Right lung (tissue), 5 donors: Measurements from ENCODE around the gene ADAMTSL3. TPM values are rescaled to one million over a fixed set of nuclear protein-coding genes. Genes with fewer than 3 reads are reported as not detected.
"Not testable (repeated sequence)": the region's sequence is repeated elsewhere in the genome, so short reads cannot be mapped to it uniquely, and the experiment has no call there.

Source experiments
- DNase-seq, 2 donors: peaks; one replicate each; pipeline ENCODE4 v3.0.0-alpha.2; 2013
- polyA plus RNA-seq, 5 donors: library from polyadenylated mRNA; unstranded; fragments of 120-200 nt; gene quantifications; one replicate each; pipeline versions ENCODE4 v1.2.1 to v1.2.3, GENCODE V29; 2013; ENCODE audit warnings: inconsistent platforms in 1 of 5, low replicate concordance in 1 of 5; ENCODE audit not compliant: insufficient read length in 5 of 5, insufficient read depth in 1 of 5

ADAMTSL3 gene
- polyA plus RNA-seq, 5 donors: 15.3 to 30.4 (median 20.0) TPM

DNA sequence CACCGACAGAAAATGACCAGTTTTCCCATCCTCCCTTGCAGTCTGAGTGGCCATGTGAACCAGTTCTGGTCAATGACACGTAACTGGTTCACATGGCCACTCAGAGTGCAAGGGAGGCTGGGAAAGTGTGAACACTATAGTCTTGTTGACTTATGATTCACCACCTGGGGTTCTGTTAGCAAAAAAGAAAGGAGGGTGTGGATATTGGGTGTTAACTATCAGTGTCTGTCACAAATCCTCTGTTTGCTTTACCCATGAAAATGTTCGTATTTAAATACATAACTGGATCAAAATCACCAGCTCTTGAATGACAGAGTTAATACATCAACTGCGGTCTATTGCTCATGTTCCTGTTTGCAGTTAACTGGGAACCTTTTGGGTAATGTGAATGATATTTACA, 92.3 kb downstream of the ADAMTSL3 start:
- DNase-seq: no peak

DNA sequence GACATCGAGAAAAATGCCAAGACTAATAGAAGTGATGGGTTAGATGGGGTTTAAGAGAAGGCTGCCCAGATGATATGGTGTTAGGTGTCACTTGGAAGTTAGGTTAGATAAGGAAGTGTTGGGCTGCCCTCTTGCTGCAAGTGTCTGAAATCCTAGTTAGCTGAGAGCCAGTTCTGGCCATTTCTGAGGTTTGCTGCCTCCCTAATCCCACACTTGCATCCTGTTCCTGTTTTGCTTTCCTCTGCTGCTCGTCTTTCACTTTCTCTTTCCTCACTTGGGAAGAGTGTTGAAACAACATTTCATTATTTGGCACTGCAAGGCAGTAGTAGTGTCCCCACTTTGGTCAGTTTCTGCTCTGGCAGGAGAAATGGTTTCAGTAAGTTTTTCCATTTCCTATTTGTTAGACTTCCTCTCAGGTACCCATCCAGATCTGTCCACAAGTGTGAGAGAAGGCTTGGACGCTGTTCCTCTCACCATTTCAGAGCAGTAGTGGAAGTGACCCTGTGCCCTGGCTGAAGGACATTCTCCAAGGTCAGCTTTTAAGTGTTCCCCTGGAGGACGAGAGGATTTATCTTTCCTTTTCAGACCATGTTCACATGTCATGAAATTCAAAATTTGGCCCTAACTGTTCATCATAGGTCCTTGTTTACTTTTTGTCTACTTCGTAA, 93.3 kb downstream of the ADAMTSL3 start:
- peak; percentile 47 to 72 for DNase-seq

DNA sequence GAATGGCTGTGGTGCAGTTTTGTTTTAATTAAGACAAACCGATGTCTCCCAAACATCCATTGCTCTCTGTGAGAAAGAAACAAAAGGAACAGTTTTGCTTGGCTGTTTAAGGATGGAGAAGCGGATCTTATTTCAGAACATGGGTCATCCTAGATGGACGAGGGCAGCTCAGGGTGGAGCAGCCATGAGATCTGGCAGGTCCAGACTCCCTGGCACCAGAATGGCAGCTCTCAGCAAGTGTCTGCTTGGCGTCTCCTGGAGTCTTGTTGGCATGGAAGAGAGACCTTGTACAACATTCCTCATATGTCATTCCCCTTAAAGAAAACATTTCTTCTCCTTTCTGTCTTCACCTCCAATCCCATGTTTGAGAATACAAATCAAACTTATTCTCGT, 93.8 kb downstream of the ADAMTSL3 start:
- DNase-seq: no peak

DNA sequence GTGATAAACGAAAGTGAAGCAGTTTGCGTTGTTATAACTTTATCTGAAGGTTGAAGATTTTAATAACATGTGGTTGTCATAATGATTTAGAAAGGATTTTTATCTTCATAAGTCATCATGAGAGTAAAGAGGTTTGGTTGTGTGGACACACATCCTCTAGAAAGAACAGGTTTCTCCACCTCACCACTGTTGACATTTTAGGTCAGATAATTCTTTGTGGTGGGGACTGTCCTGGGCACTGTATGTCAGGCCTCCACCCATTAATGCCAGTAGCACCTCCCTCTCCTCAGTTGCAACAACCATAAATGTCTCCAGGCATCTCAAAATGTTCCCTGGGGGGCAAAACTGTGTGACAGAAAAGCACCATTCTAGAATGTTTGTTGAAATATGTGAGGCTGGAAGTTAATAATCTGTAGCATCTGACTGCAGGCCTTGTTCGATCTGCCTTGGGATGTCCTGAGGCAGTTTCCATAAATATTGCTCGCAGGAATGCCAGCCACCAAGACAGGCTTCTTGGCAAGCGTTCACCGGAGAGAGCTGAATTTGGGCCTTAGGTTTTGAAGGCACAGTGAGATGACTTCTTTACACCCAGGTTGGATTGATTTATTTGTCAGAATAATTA, 100.1 kb downstream of the ADAMTSL3 start:
- DNase-seq: no peak

DNA sequence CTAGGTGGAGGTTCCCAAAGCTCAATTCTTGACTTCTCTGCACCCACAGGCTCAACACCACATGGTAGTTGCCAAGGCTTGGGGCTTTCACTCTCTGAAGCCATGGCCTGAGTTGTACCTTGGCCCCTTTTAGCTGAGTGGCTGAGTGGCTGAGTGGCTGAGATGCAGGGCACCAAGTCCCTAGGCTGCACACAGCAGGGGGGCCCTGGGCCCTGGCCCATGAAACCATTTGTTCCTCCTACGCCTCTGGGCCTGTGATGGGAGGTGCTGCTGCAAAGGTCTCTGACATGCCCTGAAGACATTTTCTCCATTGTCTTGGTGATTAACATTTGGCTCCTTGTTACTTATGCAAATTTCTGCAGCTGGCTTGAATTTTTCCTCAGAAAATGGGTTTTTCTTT, 103.4 kb downstream of the ADAMTSL3 start:
- not testable (repeated sequence) for DNase-seq

DNA sequence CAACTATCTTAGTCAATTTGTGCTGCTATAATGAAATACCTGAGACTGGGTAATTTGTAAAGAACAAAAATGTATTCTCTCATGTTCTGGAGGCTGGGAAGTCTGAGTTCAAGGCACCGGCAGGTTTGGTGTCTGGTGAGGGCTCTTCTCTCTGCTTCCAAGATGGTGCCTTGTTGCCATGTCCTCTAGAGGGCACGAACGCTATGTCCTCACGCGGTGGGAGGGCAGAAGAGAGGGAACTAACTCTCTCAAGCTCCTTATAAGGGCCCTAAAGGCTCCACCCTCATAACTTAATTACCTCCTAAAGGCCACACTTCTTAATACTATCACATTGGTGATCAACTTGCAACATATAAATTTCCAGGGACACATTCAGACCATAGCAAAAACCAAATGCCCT, 108.4 kb downstream of the ADAMTSL3 start:
- no peak for DNase-seq

DNA sequence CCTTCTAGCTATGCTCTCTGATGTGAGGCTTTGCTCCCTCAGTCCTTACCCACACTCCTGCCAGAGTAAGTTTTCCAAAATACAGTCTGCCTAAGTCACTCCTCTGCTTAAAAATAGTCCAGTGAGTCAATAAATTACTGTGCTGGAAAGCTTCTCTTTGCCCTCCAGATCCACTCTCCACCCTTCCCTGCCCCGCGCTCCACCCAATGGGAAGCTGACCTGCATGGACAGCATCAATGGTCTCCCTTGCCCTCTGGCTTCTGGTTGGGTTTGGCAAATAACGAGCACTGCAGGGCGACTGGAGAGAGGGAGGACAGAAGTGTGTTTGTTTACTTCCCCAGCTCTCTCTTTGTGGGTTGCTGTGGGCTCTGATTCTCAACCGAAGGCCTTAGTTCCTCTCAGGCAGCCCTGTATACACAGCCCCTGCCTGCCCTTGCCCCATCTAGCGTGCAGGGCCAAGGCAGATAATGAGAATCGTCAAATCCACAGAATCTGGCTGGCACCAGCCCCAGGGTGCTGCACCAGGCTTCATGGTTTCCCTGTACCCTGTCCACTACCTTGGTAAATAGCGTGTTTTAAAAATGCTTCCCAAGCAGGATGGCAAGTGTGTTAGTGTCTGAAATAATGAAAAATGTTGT, 110.4 kb downstream of the ADAMTSL3 start:
- no peak for DNase-seq

DNA sequence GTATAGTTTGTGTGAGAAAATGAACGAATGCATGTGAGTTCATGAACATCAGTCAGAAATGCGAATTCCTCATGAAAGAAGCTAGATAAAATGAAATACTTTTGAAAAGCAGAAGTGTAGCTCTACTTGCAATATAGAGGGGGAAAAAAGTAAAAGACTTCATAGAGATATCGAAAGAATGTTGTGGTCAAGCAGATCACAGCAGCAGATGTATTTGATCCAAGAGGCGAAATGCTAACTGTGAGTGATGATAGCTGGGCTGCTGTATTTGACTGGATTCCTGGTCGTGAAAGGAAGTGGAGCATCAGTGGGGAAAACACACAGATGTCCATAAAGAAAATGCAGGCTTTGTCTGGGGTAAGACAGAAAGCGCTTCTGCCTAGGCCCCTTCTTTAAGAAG, 112.4 kb downstream of the ADAMTSL3 start:
- DNase-seq: no peak

DNA sequence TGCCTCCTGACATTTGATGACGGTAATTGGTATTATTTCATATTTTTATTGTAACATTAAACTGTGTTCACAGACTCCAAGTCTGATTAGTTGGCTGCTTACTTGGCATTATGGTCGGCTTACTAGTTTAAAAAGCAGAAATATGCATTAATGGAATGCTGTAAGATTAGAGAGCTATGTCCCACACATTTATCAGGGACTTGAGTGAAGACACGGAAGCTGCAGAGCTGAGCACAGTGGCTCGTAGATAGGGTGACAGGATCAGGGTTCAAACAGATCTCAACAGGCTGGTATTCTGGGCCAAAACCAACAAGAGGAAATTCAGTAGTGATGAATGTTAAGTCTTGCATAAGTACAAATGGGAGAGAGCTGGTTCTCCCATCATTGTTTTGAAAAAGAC, 113.8 kb downstream of the ADAMTSL3 start:
- no peak for DNase-seq

DNA sequence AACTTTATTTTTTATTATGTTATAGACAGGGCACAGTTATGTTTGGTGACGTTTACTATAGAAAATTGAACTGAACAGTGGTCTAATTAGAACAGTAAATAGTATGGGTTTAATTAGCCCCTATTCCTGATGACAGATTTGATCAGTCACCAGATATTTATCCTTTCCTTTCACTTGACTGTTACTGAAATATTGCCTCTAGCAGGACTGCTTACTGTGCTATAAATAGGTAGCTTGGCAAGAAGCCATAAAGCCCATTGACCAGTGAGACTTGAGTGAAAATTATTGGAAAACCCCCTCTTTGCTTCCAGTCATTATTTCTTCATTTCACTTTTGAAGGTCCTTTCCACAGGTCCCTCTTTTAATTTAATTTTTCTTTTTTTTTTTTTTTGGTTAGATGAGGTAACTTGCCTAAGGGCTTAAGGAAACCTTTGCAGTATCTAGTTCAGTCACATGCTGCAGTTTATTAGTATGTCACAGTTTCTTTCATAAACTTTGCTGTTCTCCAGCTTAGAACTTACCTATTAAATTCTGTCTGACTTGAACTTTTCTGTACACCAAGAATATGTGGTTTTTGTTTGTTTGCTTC, 115.6 kb downstream of the ADAMTSL3 start:
- DNase-seq: no peak

DNA sequence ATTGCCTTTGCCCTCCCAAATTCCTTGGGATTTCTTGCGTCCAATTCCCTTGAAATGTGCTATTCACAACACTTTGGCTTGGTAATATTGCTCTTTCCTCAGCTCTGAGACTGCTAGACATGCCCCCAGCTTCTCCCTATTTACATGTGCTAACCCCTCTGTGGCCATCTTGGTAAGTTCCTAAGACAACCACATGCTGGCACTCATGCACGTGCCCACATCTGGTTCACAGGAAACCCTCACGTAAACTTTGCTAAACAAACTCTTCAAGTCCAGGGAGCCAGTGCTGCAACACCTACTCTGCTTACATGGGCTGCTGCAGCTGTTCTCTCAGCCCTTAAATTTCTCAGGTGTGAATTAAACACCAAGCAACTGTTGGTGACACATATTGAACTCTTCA, 121.8 kb downstream of the ADAMTSL3 start:
- no peak for DNase-seq

DNA sequence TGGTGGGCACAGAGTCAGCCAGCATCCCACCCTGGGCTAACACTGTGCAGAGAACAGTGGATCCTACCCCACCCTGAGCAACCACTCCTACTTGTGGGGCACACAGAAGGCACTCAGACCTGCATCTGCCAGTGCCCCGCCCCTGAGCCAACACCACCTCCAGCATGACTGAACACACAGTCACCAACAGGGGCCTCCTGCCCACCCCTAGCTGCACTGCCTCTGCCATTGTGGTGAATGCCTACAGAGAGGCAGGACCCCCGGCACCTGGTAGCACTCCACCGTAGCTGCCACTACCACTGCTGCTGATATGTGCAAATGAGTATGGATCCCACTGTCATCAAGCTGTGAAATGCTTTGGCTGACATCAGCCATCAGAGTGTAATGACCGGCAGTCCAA, 123.1 kb downstream of the ADAMTSL3 start:
- no peak for DNase-seq

DNA sequence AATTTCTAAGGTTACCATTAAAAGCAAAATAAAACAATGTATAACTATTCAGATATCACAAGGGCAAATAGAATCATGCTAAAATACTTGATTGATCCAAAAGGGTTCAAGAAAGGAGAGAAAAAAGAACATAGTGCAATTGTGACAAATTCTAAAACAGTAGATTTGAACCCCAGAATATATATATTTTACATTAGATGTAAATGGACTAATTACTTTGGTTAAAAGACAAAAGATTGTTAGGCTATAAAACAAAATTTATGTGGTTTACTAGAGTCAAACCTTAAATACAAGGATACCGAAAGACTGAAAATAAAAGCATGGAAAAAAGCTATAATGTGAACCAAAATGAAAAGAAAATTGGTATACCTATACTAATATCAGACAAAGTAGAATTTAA, 129.3 kb downstream of the ADAMTSL3 start:
- no peak for DNase-seq

DNA sequence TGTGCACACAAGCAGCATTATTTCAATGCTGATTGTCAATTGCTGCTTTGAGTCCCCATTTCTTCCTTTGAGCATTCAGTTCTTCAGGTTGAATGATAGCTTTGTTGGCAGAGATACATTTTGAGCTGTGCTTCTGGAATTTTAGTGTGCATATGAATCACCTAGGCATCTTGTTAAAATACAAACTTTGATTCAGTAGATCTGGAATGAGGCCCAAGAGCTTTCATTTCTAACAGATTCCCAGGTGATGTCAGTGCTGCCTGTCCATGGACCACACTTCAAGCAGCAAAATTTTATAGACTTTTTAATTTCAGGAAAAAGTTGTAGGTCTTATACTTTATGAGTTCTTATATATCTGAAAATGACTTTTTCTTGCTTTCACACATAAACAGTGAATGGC, 131.1 kb downstream of the ADAMTSL3 start:
- no peak for DNase-seq

DNA sequence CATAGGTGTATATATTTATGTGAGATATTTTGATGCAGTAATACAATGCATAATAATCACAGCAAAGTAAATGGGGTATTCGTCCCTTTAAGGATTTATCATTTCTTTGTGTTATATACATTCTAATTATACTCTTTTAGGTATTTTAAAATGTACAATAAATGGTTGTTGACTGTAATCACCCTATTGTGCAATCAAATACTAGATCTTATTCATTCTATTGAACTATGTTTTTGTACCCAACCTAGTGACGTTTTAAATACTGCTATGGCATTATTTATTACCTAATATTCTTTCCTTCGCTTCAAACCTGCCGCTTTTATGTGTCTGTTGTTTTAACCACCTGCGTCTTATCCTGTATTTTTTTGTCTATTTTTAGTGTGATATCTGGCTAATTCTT, 132.4 kb downstream of the ADAMTSL3 start:
- no peak for DNase-seq

DNA sequence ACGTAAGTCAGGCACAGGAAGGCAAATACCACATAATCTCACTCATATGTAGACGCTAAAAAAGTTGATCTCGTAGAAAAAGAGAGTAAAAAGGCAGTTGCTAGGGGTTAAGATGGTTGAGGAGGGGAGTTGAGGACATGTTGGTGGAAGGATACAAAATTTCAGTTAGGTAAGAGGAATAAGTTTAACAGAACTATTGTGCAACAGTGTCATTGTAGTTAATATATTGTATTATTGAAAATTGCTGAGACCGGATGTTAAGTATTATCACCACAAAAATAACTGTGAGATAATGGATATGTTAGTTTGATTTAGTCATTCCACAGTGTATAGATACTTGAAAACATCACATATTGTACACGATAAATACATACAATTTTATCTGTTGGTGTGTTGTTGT, 139.1 kb downstream of the ADAMTSL3 start:
- no peak for DNase-seq

DNA sequence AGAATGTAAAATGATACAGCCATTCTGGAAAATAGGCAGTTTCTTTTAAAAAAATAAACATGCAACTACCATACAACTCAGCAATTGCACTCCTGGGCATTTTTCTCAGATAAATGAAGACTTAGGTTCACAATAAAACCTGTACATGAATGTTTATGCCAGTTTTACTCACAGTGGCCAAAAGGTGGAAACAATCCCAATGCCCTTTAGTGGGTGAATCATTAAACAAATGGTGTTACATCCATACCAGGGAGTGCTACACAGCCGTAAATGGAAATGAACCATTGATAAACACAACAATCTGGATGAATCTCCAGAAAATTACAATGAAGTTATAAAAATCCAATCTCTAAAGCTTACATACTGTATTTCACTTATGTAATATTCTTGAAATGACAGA, 140.3 kb downstream of the ADAMTSL3 start:
- no peak for DNase-seq

DNA sequence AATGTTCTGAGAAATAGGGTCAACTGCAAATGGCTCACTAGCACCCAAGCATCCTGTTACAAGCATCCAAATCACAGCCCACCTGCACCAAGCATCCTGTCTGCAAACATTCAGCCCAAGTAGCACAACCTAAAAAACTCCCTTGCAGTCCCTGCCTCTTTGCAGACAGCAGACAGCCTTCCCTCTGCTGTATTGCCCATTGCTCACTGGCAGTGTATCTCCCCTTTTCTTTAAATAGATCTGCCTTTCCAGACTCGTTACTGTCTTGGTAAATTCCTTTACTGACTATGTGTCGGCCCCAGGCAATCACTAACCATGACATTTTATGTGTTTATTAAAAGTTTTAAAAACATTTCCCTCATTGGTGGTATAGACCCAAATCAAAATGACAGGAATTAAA, 155.4 kb downstream of the ADAMTSL3 start:
- DNase-seq: no peak

DNA sequence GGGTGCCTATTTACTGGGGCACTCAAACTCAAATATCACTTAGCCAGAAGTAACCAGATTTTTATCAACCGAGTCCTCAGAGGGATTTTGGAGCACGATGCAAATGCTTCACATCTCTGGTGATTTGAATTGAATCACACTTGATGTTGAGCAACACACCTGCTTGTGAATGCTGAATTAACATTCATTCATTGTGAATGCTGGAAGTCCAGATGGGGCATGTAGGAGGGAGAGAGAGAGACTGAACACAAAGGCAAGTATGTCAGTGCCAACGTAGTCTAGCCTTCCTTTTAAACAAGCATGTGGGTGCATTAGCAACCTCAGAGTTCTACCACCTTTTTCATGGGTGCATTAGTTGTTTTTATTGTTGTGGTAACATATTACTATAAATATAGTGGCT, 156.2 kb downstream of the ADAMTSL3 start:
- no peak for DNase-seq

DNA sequence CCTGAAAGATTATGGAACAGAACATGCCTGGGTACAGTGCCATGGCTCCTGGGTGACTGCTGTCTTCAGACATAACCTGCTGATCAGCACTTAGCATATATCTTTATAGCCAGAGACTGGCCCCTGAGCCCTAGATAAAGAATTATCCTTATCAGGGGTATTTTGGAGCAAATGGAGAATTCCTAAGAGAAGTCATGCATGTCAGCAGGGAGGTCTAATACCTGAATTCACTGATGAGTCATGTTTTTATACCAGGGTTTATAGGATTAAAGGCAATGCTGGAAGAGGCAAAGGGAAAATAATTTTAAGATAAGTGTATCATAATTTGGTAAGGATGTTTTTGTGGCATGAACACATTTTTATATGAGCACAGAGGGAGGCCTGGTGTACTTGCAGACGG, 159.8 kb downstream of the ADAMTSL3 start:
- DNase-seq: no peak

DNA sequence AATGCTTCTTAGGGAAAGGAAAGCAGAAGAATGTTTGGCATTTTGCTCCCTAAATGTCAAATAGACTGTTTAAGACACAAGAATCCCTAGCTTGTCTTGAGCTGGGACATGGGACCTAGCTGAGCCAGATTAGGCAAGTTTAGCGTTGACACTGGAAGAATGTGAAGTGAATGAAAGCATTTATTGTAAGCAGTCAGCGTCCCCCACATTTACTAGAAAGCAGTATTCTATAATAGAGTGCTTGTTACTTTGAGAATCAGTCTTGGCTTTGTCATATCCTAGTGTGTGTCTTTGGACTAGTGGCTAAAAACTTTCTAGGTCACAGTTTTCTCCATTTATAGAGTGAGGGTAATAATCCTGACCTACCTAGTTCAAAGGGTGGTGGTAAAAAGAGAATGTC, 161.6 kb downstream of the ADAMTSL3 start:
- no peak for DNase-seq

DNA sequence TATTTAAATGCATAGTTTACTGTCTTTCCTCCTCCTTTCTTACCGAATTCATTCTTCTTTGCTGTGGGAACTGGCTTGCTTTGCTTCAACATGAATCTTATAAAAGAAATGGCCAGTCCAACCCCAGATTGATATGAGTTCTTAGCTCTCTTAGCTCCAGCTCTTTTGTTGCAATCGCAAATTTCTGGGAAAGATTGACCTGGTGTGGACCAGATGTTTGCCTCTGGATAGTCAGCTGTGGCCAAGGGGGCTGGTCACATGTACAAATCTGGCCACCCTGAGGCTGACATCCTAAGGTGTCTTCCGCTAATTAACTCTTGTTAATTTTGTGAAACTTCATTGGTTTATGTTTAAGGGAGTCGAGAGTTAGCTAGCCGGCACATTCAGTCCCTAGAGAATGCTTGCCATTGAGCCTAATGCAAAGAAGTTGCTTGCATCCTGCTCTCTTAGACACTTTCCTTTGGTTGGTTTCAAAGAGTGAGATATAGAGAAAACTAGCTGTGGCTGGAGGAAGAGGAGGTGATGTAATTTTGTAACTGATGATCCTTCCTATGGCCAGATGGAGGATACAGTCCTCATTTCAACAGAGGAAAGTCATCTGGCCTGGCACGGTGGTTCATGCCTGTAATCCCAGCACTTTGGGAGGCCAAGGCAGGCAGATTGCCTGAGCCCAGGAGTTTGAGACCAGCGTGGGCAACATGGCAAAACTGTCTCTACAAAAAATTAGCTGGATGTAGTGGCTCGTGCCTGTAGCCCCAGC, 162.4 kb downstream of the ADAMTSL3 start:
- no peak for DNase-seq
